K562 treated with DMSO at 1 percent for 12 hours (cell line): ENCODE results near the gene NEBL. TPM values are rescaled to one million over a fixed set of nuclear protein-coding genes. Genes with fewer than 3 reads are reported as not detected.

Experiments
- total RNA-seq: library from RNA; unstranded; fragments of 300-600 nt; gene quantifications from 2 replicates; pipeline ENCODE4 v1.2.3, GENCODE V29; 2022; ENCODE audit not compliant: insufficient read depth

Gene NEBL, protein sequence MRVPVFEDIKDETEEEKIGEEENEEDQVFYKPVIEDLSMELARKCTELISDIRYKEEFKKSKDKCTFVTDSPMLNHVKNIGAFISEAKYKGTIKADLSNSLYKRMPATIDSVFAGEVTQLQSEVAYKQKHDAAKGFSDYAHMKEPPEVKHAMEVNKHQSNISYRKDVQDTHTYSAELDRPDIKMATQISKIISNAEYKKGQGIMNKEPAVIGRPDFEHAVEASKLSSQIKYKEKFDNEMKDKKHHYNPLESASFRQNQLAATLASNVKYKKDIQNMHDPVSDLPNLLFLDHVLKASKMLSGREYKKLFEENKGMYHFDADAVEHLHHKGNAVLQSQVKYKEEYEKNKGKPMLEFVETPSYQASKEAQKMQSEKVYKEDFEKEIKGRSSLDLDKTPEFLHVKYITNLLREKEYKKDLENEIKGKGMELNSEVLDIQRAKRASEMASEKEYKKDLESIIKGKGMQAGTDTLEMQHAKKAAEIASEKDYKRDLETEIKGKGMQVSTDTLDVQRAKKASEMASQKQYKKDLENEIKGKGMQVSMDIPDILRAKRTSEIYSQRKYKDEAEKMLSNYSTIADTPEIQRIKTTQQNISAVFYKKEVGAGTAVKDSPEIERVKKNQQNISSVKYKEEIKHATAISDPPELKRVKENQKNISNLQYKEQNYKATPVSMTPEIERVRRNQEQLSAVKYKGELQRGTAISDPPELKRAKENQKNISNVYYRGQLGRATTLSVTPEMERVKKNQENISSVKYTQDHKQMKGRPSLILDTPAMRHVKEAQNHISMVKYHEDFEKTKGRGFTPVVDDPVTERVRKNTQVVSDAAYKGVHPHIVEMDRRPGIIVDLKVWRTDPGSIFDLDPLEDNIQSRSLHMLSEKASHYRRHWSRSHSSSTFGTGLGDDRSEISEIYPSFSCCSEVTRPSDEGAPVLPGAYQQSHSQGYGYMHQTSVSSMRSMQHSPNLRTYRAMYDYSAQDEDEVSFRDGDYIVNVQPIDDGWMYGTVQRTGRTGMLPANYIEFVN
- total RNA-seq, result 2.4 and 13.4 TPM in 2 replicates

DNA sequence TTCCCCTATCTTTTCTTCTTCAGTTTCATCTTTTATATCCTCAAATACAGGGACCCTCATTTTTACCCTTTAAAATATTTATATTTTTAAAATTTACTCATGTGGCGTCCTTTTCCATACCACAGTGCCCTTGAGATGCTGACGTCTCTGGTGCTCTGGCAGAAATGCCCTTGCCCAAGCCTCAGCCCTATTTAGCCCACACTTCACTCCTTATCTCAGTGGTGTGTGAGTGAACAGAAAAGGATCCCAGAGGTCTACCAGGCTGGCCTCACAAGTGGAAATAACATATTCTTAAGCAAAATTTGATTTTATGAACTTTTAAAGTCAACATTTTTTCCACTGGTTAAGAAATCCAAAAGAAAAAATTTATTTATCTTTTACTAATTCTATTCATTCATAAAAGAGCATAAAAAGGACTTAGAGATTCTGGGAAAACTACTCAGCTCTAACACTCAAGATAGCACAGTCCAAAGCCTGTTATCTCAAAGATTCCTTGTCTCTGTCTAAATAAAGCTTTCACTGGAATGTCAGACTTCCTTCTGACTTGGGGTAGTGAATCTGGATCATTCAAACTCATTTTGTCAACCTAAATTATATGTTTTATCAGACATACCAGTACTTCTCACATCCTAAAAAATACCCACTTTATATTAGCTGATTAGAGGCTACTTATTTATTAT lies at the start of gene NEBL:
Gene NEBL (minus strand): TSS at position 166 of the 680 bp plus-strand sequence. CDS start 106 bp downstream, at position 60.

